Kidney tubule cell (primary cell): ENCODE measurements around the gene SLC39A13.

Experiments used
- DNase-seq: peaks from one replicate; pipeline ENCODE4 v3.0.0-alpha.2; 2018; ENCODE audit warnings: low spot score

The SLC39A13 gene

DNA sequence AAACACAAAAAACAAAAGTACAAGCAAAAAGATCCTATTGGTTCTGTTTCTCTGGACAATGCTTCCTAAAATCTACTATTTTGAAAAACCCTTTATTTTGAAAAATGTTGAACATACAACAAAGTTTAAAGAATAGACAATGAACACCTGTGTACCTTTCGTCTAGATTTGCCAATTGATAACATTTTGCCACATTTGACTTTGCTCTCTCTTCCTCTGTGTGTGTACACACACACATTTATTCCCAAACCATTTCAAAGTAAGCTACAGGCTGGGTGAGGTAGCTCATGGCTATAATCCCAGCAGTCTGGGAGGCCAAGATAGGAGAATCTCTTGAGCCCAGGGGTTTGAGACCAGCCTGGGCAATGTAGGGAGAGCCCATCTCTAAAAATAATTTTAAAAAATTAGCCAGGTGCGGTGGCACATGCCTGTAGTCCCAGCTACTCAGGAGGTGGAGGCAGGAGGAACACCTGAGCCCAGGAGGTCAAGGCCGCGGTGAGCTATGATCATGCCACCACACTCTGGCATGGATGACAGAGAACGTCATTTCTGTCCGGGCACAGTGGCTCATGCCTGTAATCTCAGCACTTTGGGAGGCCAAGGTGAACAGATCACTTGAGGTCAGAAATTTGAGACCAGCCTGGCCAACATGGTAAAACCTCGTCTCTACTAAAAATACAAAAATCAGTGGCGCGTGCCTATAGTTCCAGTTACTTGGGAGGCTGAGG is 23.1 kb downstream of the SLC39A13 start:
- DNase-seq: no peak

DNA sequence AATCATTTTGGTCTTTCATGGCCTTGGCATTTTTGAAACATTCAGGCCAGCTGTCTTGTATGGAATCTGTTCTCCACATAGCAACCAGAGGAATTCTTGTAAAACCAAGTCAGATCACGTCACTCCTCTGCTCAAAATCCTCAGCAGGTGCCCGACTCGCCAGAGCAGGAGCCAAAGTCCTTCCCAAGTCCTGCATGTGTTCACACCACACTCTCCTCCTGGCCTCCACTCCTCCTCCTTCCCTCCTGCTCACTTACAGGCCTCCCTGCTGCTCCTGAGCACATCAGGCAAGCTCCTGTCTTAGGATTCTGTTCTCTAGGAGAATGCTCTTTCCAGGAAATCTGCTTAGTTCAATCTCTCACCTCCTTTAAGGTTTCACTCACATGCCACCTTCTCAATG is 24.8 kb downstream of the SLC39A13 start:
- no peak for DNase-seq

DNA sequence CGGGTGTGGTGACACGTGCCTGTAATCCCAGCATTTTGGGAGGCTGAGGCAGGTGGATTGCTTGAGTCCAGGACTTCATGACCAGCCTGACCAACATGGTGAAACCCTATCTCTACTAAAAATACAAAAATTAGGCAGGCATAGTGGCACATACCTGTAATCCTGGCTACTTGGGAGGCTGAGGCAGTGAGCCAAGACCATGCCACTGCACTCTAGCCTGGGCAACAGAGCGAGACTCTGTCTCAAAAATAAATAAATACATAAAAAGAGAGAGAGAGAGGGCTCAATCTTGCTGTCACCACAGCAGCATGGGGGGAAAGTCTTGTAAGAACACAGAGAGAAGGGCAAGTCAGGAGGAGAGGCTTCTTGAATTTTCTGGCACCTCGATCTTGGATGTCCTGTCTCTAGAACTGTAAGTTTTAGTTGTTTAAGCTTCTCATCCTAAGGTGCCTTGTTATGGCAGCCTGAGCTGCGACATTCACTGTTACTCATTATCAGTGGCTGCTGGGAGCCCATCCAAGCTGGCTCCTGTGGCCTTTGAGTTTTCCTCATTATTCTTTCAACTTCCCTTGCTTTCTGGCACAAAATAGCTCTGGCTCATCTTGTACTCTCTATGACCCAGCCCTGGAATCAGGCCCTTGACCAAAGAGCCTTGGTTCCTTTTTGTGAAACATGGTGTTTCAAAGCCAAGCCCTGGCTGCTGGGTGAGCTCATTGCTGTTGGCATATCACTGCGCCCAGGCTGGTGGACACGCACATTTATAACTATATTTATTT is 25.8 kb downstream of the SLC39A13 start:
- peak; percentile 50 for DNase-seq

DNA sequence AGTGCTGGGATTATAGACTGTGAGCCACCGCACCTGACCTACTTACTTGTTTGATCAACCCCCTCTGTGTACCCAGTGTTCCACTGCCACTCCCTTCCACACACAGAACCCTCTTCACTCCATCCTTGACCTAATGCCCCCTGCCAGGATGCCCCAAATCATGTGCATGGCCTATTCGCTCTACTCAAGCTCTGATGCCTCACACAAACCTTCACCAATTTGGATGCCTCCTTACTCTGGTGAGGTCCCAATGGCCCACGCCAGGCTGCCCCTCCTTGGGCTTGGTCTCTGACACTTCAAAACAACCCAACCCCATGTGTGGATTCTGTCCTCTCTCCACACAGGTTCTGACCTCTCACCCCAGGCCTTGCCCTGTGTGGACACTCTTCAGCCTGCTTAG is 27.3 kb downstream of the SLC39A13 start:
- DNase-seq: no peak

DNA sequence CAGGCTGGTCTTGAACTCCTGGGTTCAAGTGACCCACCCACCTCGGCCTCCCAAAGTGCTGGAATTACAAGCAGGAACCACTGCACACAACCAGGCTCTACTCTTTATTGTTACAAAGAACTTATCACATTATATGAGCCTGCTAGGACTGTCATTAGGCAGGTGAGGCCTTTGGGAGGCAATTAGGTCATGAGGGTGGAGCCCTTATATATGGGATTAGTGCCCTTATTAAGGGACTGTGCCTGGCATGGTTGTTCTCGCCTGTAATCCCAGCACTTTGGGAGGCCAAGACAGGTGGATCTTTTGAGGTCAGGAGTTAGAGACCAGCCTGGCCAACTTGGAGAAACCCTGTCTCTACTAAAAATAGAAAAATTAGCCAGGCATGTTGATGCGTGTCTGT is 28.3 kb downstream of the SLC39A13 start:
- no peak for DNase-seq

DNA sequence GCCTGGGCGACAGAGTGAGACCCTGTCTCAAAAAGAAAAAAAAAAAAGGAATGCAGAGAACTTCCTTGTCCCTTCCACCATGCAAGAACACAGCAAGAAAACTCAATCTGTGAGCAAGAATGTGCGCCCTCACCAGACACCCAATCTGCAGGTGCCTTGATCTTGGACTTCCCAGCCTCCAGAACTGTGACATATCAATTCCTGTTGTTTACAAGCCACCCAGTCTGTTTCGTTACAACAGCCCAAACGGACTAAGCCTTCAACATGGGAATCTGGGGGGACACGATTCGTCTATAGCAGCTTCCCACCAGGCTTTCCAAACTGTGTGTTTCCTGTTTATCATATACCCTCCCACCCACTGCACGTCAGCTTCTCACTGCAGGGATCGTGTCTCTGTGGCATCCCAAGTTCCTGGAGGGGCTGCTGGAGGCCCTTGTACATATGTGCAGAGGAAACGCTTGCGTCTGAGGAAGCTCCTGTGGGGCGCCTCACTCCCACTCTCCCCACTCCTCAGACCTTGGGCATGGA is 28.9 kb downstream of the SLC39A13 start:
- DNase-seq: no peak

DNA sequence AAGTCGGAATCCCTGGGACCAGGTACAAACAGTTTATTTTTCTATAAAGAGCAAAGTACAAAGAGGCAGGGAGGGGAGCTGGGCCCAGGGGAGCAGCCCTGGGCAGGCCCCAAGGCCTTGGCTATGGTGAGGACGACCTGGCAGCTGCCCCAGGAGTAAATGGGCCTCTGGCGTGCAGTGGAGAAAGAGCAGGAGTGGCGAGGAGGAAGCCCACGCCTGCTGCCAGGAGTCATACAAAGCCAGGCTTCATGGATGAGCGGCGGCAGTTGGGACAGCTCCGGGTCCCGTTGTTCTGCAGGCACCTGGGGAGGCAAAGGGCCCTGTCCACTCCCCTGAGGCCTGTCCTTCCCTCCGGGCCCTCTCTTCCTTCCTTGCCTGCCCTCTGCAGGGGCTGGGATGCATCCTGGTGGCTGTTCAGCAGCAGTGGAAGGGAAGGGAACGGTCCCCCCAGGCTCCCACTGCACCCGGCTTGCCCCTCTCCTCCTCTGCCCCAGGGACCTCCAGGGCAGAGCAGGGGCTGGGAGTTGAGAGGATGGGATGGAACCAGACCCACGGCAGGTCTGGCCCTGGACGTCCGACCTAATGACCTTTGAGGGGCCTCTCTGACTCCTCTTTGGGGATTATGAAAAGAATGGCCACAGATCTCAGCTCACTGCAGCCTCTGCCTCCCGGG is 29.5 kb downstream of the SLC39A13 start:
- DNase-seq: peak; percentile 19

DNA sequence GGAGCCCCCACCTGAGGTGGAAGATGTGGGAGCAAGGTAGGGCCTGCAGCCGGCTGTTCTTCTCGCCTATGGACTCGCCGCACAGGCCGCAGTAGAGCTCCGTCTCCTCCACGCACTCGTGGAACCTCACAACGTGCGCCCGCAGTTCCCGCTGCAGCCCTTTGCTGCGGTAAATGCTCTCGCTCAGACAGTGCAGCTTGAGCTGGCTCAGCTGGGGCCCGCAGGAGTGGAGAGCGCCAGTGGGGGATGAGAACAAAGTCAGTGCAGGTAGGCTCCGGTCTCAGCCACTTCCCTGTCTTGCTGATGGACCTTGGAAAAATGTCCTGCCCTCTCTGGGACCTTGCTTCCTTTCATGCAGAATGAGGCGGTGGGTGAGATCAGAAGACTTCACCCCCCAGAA is 30.3 kb downstream of the SLC39A13 start:
- no peak for DNase-seq

DNA sequence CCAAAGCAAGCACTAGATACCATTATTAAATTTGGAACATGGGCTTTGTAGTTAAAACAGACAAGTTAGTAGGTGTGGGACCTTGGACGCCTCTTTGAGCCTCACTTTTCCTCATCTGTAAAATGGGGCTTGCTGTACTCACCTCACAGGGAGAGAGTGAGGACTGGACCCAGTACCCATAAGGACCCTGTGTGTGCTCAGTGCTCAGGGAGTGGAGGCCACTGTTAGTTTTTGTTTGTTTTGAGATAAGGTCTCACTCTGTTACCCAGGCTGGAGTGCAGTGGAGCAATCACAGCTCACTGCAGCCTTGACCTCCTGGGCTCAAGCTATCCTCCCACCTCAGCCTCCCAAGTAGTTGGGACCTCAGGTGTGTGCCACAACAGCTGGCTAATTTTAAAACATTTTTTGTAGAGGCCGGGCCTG is 31.7 kb downstream of the SLC39A13 start:
- no peak for DNase-seq

DNA sequence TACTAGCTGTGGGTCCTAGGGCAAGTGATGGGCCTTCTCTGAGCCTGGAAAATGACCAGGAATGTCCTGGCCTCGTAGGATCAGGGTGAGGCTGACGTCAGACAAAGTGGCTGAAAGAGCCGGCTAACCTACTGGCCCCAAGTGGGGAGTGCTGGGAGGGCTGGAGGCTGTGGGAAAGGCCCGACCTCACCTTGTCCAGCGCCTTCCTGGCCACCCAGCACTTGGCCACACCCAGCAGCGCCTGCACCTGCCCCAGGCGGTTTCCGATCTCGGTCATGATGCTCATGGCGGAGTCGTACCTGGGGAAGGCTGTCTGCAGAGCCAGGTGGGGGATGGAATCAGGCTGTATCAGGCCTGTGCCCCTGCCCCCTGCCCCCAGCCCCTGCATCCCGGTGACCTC is 33.0 kb downstream of the SLC39A13 start:
- no peak for DNase-seq

DNA sequence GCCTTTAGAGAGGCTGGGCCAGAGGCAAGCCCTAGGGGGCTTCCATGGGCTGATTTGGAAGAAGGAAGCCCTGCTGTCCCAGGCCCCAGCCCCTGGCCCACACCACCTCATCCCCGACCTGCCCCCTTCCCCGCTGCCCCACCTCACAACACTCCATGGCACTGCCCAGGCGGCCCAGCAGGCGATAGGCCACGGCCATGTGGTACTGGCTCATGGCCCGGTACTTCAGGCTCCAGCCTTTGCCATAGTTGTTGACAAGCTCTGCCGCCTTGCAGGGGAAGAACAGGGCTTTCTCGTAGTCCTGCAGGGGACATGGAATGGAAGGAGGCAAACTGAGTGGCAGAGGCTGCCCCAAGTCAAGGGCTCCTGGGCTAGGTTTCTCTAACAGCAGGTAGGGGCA is 34.1 kb downstream of the SLC39A13 start:
- DNase-seq: no peak

DNA sequence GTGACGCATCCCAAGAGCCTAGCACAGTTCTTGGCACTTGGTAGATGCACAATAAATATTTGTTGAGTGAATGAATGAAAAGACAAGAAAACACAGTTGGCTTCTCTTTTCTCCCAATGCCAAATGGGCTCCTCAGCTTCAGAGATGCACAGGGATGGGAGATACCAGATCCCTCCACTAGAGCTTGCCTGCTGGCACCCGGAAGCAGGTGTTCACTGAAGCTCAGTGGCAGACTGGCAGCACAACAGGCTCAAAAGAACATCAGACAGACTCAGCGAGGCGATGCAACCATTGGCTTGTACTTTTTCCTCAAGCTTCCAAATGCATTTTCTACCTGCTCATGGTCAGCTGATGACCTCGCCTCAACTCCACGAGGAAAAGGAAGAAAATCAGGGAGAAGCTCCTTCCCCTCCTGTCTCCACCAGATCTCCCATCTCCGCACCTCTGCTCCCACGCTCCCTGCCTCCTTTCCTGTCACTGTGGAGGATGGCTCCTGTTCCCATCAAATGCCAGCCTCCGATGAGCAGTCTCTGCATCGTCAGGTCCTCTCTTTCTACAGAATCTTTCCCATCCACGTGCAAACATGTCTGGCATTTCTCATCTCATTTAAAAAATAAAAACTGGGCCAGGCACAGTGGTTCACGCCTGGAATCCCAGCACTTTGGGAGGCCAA is 34.8 kb downstream of the SLC39A13 start:
- DNase-seq: peak; percentile 40

DNA sequence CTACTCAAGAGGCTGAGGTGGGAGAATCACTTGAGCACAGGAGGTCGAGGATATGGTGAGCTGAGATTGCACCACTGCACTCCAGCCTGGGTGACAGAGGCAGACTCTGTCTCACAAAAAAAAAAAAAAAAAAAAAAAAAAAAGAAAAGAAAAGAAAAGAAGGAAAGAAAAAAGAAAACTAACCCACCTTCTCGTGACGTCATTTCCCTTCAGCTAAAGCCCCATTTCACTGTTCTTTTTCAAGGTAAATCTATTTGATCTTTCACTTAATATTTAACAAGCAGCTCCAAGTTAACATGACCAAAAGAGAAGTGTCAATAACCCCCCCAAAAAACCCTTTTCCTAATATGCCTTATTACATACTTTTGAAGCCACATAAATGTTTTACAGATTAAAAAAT is 35.4 kb downstream of the SLC39A13 start:
- no peak for DNase-seq

DNA sequence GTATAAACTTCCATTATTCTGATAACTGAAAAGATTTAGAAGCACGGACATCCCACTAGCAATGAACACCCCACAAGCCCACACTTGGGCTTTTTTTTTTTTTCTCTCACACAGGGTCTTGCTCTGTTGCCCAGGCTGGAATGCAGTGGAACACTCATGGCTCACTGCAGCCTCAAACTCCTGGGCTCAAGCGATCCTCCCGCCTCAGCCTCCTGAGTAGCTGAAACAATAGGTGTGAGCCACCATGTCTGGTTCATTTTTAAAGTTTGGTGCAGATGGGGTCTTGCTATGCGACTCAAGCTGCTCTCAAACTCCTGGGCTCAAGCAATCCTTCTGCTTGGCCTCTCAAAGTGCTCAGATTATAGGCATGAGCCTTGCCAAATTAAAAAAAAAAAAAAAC is 37.5 kb downstream of the SLC39A13 start:
- no peak for DNase-seq

DNA sequence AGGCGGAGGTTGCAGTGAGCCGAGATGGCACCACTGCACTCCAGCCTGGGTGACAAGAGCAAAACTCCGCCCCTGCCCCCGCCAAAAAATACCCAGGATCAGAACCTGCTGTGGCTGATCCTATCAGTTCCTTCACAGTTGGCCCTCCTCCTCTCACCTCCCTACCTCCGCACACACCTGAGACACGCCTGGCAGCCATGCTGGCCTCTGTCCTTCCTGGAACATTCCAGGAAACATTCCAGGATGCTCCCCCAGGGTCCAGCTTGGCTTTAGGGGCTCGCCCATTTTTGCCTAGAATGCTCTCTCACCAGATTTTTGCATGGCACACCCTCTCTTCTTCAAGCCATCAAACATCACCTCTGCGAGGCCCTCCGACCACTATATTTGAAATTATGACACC is 38.4 kb downstream of the SLC39A13 start:
- no peak for DNase-seq

DNA sequence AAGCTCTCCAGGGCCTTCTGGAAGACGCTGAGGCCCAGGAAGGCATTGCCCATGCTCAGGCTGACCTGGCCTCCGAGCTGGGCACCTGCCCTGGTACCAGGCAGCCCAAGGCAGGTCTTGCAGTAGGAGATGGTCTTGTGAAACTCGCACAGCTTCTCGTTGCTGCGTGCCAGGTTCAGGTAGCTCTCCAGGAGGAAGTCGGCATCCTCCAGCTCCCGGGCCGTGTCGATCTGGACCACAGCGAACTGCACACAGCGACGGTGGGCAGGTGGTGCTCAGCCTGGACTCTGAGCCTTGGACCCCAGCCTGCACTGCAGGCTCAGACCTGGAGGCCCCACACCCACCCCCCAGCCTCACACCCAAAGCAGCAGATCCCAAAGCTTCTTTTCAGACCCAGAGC is 39.5 kb downstream of the SLC39A13 start:
- DNase-seq: no peak

DNA sequence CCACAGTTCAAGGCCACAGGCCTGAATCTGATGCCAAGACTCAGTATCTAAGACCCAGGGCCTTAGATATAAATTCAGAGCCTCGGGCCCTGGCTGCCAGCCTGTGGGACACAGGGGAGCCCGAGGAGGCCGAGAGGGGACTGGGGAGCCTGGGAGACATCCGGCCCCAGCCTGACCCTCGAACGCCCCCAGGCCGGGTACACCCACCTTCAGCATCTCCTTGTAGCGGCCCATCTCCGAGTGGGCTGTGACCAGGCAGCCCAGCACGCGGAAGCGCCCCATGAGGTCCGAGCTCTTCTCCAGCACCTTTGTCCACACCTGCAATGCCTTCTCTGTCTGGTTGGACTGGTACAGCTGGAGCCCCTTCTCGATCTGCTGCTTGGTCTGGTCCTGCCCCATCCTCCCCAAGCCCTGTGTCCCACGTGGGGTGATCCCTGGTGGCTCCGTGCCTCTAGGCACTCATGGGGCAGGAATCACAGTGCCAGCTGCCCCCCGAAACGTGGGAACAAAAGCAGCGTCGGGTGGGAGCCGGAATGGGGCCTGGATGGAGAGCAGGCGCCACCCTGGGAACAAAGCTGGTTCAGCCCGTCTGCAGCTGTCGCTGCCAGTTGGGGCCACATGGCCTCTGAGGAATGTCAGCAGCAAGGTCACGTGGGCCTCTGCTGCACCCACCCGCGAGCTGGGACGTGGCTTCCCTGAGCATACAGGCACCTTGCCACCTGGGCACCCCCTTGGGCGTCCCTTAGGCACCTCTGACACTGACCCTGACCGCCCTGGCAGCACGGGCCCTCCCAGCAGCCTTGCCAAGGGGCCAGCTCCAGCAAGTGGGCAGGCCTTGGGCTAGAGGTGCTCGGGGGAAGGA is 40.4 kb downstream of the SLC39A13 start, which contains the start of gene RAPSN:
Gene RAPSN (minus strand): TSS at position 571 of the 862 bp plus-strand sequence. CDS start 172 bp downstream, at position 399.
- no peak for DNase-seq

DNA sequence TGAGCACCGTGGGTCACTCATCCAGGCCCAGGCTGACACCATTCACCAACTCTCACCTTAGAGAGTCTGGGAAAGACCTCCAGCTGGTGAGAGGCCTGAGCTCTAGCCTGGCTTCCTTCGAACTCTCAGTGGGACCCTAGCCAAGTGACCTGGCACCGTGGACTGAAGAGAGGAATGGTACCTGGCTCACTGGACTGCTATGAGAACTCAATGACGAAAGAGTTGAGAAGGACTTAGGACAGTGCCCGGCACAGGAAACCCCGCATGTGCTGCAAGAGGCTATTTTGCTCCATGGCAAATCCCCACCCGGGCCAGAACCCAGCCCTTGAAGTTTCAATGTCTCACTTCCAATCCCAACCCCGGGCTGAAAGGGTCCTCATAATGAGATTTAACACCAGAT is 41.2 kb downstream of the SLC39A13 start:
- no peak for DNase-seq

DNA sequence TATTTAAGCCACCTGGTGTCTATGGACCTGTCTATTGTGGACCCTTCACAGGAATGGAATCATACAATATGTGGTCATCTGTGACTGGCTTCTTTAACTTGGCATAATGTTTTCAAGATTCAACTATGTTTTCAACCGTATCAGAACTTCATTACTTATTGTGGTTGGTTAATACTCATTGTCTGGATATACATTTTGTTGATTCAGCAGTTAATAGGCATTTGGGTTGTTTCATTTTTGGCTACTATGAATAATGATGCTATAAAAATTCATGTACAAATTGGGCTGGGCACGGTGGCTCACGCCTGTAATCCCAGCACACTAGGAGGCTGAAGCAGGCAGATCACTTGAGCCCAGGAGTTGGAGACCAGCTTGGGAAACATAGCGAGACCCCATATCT is 43.0 kb downstream of the SLC39A13 start:
- DNase-seq: no peak

DNA sequence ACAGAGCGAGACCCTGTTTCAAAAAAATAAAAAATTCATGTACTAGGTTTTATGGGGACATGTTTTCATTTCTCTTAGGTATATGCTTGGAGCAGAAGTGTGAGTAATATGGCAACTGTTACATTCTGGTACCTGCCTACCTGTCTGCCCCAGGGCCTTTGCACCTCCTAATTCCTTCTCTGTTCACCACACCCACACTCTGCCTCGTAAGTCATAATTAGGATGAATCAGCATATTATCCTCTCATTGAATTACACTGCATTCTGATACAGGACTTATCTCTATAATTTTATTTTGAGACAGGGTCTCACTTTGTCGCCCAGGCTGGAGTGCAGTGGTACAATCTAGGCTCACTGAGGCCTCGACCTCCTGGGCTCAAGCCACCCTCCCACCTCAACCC is 43.6 kb downstream of the SLC39A13 start:
- no peak for DNase-seq

DNA sequence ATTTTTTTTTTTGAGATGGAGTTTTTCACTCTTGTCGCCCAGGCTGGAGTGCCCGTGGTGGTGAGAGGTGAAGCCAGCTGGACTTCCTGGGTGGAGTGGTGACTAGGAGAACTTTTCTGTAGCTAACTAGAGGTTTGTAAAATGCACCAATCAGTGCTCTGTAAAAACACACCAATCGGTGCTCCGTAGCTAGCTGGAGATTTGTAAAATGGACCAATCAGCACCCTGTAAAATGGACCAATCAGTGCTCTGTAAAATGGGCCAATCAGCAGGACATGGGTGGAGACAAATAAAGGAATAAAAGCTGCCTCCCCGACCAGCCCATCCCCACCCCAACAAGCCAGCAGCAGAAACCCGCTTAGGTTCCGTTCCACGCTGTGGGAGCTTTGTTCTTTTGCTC is 45.0 kb downstream of the SLC39A13 start:
- no peak for DNase-seq
